Activated CD4-positive, alpha-beta T cell treated with anti-CD3 and anti-CD28 coated beads, Interleukin-2, amount 10 ng/mL, durations not matched to agents 24 days and 14 days (primary cell): ENCODE data around the gene TENT4A. TPM values are rescaled to one million over a fixed set of nuclear protein-coding genes. Genes with fewer than 3 reads are reported as not detected.
A peak's percentile ranks its signal among the peaks of the same experiment; 100 is the strongest.

Experiments
- DNase-seq: peaks from one replicate; pipeline ENCODE4 v3.0.0; 2022
- H3K27ac Mint-ChIP-seq: one replicate; pipeline ENCODE4 v1.8.0; 2022; ENCODE audit warnings: mild to moderate bottlenecking, mixed read lengths
- H3K27me3 Mint-ChIP-seq: one replicate; pipeline ENCODE4 v1.8.0; 2022; ENCODE audit warnings: mixed read lengths
- H3K36me3 Mint-ChIP-seq: one replicate; pipeline ENCODE4 v1.8.0; 2022; ENCODE audit warnings: low read depth, mild to moderate bottlenecking, mixed read lengths
- H3K4me1 Mint-ChIP-seq: one replicate; pipeline ENCODE4 v1.8.0; 2021; ENCODE audit warnings: mixed read lengths
- H3K4me3 Mint-ChIP-seq: one replicate; pipeline ENCODE4 v1.8.0; 2022; ENCODE audit warnings: mild to moderate bottlenecking, moderate library complexity, mixed read lengths
- H3K9me3 Mint-ChIP-seq: one replicate; pipeline ENCODE4 v1.8.0; 2021; ENCODE audit warnings: mixed read lengths
- intact Hi-C: fragments of 100-400 bp; cut with micrococcal nuclease; formaldehyde crosslinking; loops from one replicate; pipeline ENCODE4 v1.15.1; 2023
- total RNA-seq: library from RNA; stranded (reverse); gene quantifications from 2 replicates; pipeline ENCODE4 v1.2.3, GENCODE V29; 2022

TENT4A gene
- total RNA-seq, 1 donor from 2014 or later = 43.4 TPM

DNA sequence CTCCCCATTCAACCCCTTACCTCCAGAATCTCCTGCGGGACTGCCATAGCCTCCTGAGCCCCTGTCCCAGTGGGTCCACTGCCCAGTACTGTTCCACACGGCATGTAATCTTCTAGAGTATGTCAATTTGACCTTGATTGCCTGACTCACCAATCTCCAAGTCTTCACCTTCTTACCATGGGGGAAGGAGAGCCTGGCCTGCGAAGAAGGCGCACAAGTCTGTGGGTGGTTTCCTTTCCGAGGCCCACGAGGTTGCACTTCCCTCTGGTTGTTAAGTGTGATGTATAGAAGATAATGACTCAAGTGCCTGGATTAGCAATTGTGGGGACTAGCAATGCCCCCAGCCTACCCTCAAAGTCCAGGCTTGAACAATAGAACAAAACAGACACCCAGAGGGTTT lies 8.1 kb upstream of the TENT4A start:
- Mint-ChIP-seq H3K27ac (peak overlapping the region; percentile 31), H3K9me3 (no peaks in the 10 kb centered on the region), H3K4me3 (no peak overlapping the region), H3K27me3 (peaks cover 12% of the 10 kb centered on the region), H3K36me3 (no peaks in the 10 kb centered on the region), H3K4me1 (peaks cover 11% of the 10 kb centered on the region)
- peak; percentile 52 for DNase-seq
- intact Hi-C loops = no loop called here

DNA sequence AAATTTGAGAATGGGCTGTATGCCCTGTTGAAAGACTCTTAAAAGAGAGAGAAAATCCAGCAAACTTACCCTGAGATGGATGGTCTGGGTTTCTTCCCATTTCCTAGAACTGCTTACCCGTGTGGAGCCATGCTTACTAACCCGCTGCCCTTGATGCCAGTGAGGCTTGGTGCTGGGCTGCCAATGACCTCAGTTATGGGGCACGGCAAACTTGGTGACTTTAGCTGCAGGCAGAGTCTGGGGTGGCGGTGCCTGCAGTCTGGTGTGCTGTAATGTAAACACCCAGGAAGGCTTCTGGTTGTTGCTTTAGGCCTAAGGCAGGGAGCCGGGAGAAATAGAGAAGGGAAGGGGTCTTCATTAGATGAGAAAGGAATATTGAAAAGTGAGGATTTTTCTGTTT lies 7.3 kb upstream of the TENT4A start:
- Mint-ChIP-seq H3K27me3 (peaks cover 5% of the 10 kb centered on the region), H3K4me1 (peaks cover 14% of the 10 kb centered on the region), H3K4me3 (no peak overlapping the region), H3K36me3 (no peaks in the 10 kb centered on the region), H3K9me3 (no peaks in the 10 kb centered on the region), H3K27ac (no peak overlapping the region)
- peak; percentile 51 for DNase-seq
- intact Hi-C loops = no loop called here

GRCh38 chr5:6707852-6708251 lies 5.4 kb upstream of the TENT4A start:
- Mint-ChIP-seq H3K27ac (no peak overlapping the region), H3K27me3 (no peaks in the 10 kb centered on the region), H3K4me3 (no peak overlapping the region), H3K36me3 (no peaks in the 10 kb centered on the region), H3K4me1 (peaks cover 25% of the 10 kb centered on the region), H3K9me3 (no peaks in the 10 kb centered on the region)
- intact Hi-C loops = no loop called here
- DNase-seq = no peak

GRCh38 chr5:6708814-6709213 lies 4.4 kb upstream of the TENT4A start:
- intact Hi-C loops = no loop called here
- peaks cover 25% of the 10 kb centered on the region for H3K4me1 Mint-ChIP-seq
- H3K4me3 Mint-ChIP-seq = no peak overlapping the region
- no peaks in the 10 kb centered on the region for H3K27me3 Mint-ChIP-seq
- H3K27ac Mint-ChIP-seq = no peak overlapping the region
- peak; percentile 54 for DNase-seq
- H3K36me3 Mint-ChIP-seq = no peaks in the 10 kb centered on the region
- no peaks in the 10 kb centered on the region for H3K9me3 Mint-ChIP-seq

- Mint-ChIP-seq H3K27me3 (no peaks in the 10 kb centered on the region), H3K9me3 (no peaks in the 10 kb centered on the region), H3K4me3 (no peak overlapping the region)
Measured at GRCh38 chr5:6710070-6710469, 3.2 kb upstream of the TENT4A start.

DNA sequence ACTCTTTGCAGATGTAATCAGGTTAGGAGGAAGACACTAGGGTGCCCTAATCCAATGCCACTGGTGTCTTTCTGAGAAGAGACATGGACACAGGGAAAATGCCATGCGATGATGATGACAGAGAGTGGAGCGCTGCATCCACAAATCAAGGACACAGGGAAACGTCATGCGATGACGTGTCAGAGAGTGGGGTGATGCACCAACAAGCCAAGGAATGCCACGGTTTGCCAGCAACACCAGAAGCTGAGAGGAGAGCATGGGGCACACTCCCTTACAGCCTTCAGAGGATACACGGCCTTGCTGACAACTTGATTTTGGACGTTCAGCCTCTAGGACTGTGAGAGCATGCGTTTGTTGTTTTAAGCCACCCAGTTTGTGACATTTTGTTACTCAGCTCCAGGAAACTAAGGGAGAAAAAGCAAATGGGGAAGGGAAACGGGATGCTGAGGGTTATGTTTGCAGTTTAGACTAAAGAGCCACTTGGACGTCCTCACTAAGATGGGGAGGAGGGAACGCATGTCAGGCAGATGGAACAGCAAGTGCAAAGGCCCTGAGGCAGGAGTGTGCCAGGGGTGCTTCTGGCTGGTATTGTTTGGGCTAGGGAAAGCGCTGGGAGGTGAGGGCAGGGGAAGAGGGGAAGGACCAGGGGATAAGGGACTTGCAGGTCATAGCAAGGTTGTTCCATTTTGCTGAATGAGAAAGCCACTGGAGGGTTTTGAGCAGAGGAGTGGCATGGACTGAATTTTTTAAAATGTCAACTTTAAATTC lies 2.5 kb upstream of the TENT4A start:
- no peaks in the 10 kb centered on the region for H3K9me3 Mint-ChIP-seq
- H3K4me1 Mint-ChIP-seq = peaks cover 21% of the 10 kb centered on the region
- no peaks in the 10 kb centered on the region for H3K27me3 Mint-ChIP-seq
- H3K4me3 Mint-ChIP-seq = peak overlapping the region; percentile 24
- intact Hi-C loops = loop anchor here (5.0 to 10.0 kb wide), 2 partner anchors 1157 to 1216 kb away; partner anchors contain the start of genes FASTKD3 and MTRR
- no peak overlapping the region for H3K27ac Mint-ChIP-seq
- DNase-seq = peak; percentile 56
- H3K36me3 Mint-ChIP-seq = no peaks in the 10 kb centered on the region

More at GRCh38 chr5:6710070-6710469, 3.2 kb upstream of the TENT4A start:
- Mint-ChIP-seq H3K27ac (no peak overlapping the region), H3K36me3 (no peaks in the 10 kb centered on the region), H3K4me1 (peaks cover 21% of the 10 kb centered on the region)
- no peak for DNase-seq
- intact Hi-C loops = loop anchor here (5.0 to 10.0 kb wide), 2 partner anchors 1157 to 1215 kb away; partner anchors contain the start of genes FASTKD3 and MTRR

DNA sequence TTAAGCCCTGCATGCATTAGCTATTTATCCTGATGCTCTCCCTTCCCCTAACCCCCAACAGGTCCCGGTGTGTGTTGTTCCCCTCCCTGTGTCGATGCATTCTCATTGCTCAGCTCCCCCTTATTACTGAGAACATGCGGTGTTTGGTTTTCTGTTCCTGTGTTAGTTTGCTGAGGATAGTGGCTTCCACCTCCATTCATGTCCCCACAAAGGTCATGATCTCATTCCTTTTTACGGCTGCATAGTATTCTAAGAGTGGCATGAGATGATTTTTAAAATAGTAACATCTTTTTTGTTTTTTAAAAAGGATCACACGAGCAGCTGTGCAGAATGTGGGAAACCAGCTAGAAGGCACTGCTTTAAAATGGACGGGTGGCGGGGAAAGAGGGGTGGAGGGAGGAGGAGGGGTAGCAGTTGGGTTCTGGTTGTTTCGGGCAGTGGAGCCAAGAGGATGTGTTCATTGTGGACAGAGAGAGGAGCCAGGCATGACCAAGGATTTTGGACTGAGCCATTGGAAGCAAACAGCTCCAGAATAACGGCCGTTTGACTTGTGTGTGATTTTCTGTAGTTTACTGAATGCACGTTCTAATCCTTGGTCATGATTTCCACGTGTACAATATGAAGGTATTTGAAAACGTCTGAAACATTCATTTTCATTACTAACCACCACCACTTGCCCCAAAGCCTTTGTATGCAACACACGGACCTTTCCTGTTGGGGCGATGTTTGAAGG lies 1.7 kb upstream of the TENT4A start:
- Mint-ChIP-seq H3K4me3 (peak overlapping the region; percentile 89), H3K9me3 (no peaks in the 10 kb centered on the region), H3K27ac (peak overlapping the region; percentile 97), H3K36me3 (peaks cover 5% of the 10 kb centered on the region), H3K4me1 (peaks cover 25% of the 10 kb centered on the region), H3K27me3 (no peaks in the 10 kb centered on the region)
- intact Hi-C loops = loop anchor here (2.0 to 10.0 kb wide), 4 partner anchors 25 to 1217 kb away; partner anchors contain the start of genes FASTKD3 and MTRR
- DNase-seq = peak; percentile 53

GRCh38 chr5:6712142-6712576 lies 1.1 kb upstream of the TENT4A start:
- peak overlapping the region; percentile 89 for H3K4me3 Mint-ChIP-seq
- H3K27ac Mint-ChIP-seq = peak overlapping the region; percentile 97
- intact Hi-C loops = loop anchor here (2.0 to 10.0 kb wide), 4 partner anchors 25 to 1217 kb away; partner anchors contain the start of genes FASTKD3 and MTRR
- peaks cover 30% of the 10 kb centered on the region for H3K4me1 Mint-ChIP-seq
- DNase-seq = peak; percentile 85
- no peaks in the 10 kb centered on the region for H3K9me3 Mint-ChIP-seq
- H3K36me3 Mint-ChIP-seq = peaks cover 9% of the 10 kb centered on the region
- H3K27me3 Mint-ChIP-seq = no peaks in the 10 kb centered on the region

- Mint-ChIP-seq H3K4me1 (peaks cover 35% of the 10 kb centered on the region), H3K4me3 (peak overlapping the region; percentile 89), H3K36me3 (peaks cover 10% of the 10 kb centered on the region), H3K27ac (peak overlapping the region; percentile 97), H3K9me3 (no peaks in the 10 kb centered on the region), H3K27me3 (no peaks in the 10 kb centered on the region)
- intact Hi-C loops = loop anchor here (1.0 to 10.0 kb wide), 6 partner anchors 24 to 1218 kb away; partner anchors contain the start of genes FASTKD3, MED10, MTRR and NSUN2
- DNase-seq = peak; percentile 99
Measured at GRCh38 chr5:6712577-6713273, 507 bp upstream of the TENT4A start.

GRCh38 chr5:6714226-6715041 lies 1.2 kb downstream of the TENT4A start:
- peaks cover 50% of the 10 kb centered on the region for H3K4me1 Mint-ChIP-seq
- peak overlapping the region; percentile 91 for H3K4me3 Mint-ChIP-seq
- DNase-seq = peak; percentile 78
- peaks cover 24% of the 10 kb centered on the region for H3K36me3 Mint-ChIP-seq
- no peaks in the 10 kb centered on the region for H3K27me3 Mint-ChIP-seq
- H3K9me3 Mint-ChIP-seq = no peaks in the 10 kb centered on the region
- H3K27ac Mint-ChIP-seq = peak overlapping the region; percentile 83
- intact Hi-C loops = loop anchor here (5.0 to 10.0 kb wide), 2 partner anchors 1153 to 1220 kb away; partner anchors contain the start of genes FASTKD3 and MTRR

GRCh38 chr5:6715271-6715670 lies 2.0 kb downstream of the TENT4A start:
- peak; percentile 55 for DNase-seq
- H3K36me3 Mint-ChIP-seq = peaks cover 27% of the 10 kb centered on the region

GRCh38 chr5:6715758-6716628 lies 2.8 kb downstream of the TENT4A start:
- H3K27ac Mint-ChIP-seq = peak overlapping the region; percentile 67

More at GRCh38 chr5:6715271-6715670, 2.0 kb downstream of the TENT4A start:
- H3K4me3 Mint-ChIP-seq = peak overlapping the region; percentile 91
- no peaks in the 10 kb centered on the region for H3K9me3 Mint-ChIP-seq
- no peaks in the 10 kb centered on the region for H3K27me3 Mint-ChIP-seq
- intact Hi-C loops = loop anchor here (10.0 kb wide), 1 partner anchor 1220 kb away; no protein-coding TSS in a partner anchor
- H3K27ac Mint-ChIP-seq = peak overlapping the region; percentile 54
- peaks cover 58% of the 10 kb centered on the region for H3K4me1 Mint-ChIP-seq

More at GRCh38 chr5:6715758-6716628, 2.8 kb downstream of the TENT4A start:
- peaks cover 58% of the 10 kb centered on the region for H3K4me1 Mint-ChIP-seq
- peaks cover 27% of the 10 kb centered on the region for H3K36me3 Mint-ChIP-seq
- peak overlapping the region; percentile 91 for H3K4me3 Mint-ChIP-seq
- H3K9me3 Mint-ChIP-seq = no peaks in the 10 kb centered on the region
- H3K27me3 Mint-ChIP-seq = no peaks in the 10 kb centered on the region
- peak; percentile 77 for DNase-seq
- intact Hi-C loops = loop anchor here (10.0 kb wide), 1 partner anchor 1221 kb away; no protein-coding TSS in a partner anchor
